Right atrium auricular region (tissue), 2 donors: Measurements from ENCODE around the gene SSBP2. TPM values are rescaled to one million over a fixed set of nuclear protein-coding genes. Genes with fewer than 3 reads are reported as not detected.
"Not testable (repeated sequence)": the region's sequence is repeated elsewhere in the genome, so short reads cannot be mapped to it uniquely, and the experiment has no call there.

Source experiments
- DNase-seq: peaks from one replicate; pipeline ENCODE4 v3.0.0-alpha.2; 2019; ENCODE audit warnings: low spot score
- H3K27ac ChIP-seq, 2 donors: fragments of 200-600 bp; sonication (generic); 1 replicate in 1 of 2; 2 replicates in 1 of 2; pipeline ENCODE4 v1.5.1; 2016 to 2019
- H3K27me3 ChIP-seq, 2 donors: fragments of 200-600 bp; sonication (generic); one replicate each; pipeline versions ENCODE4 v1.5.1 to v1.6.0; 2017 to 2019
- H3K36me3 ChIP-seq: fragments of 200-600 bp; sonication (generic); one replicate; pipeline ENCODE4 v1.5.1; 2016
- H3K4me1 ChIP-seq, 2 donors: fragments of 200-600 bp; sonication (generic); one replicate each; pipeline versions ENCODE4 v1.5.1 to v1.6.0; 2017 to 2019
- H3K4me3 ChIP-seq, 2 donors: fragments of 200-600 bp; sonication (generic); 1 replicate in 1 of 2; 2 replicates in 1 of 2; pipeline ENCODE4 v1.5.1; 2017 to 2019; ENCODE audit warnings: mild to moderate bottlenecking in 1 of 2, moderate library complexity in 1 of 2
- H3K9me3 ChIP-seq, 2 donors: fragments of 200-600 bp; sonication (generic); one replicate each; pipeline ENCODE4 v1.5.1; 2019
- CTCF ChIP-seq, 2 donors: fragments of 200-600 bp; sonication (generic); IDR thresholded peaks; one replicate each; pipeline ENCODE4 v1.5.1; 2019; ENCODE audit warnings: antibody characterized with exemption in 2 of 2
- total RNA-seq, 2 donors: library from RNA; depleted of rRNA; stranded (reverse); fragments of >200 nt; gene quantifications; one replicate each; pipeline ENCODE4 v1.1.0, GENCODE V29; 2016

The SSBP2 gene
- total RNA-seq, 2 donors from 2014 or later = 29.3 to 55.1 TPM

- Histone ChIP-seq H3K4me1 (peaks cover 0 to 12% of the 10 kb centered on the region in 2 donors), H3K27me3 (no peaks in the 10 kb centered on the region), H3K36me3 (no peaks in the 10 kb centered on the region), H3K9me3 (no peaks in the 10 kb centered on the region), H3K27ac (peak overlapping the region; percentile 37 to 46), H3K4me3 (no peak overlapping the region)
- peak; percentile 62 for DNase-seq
- peak; percentile 63 to 91 for TF ChIP-seq CTCF (IDR thresholded peaks at IDR 0.05)
These were observed 243.9 kb downstream of the SSBP2 start for GRCh38 chr5:81506900-81507588.

- no peak for DNase-seq
- Histone ChIP-seq H3K9me3 (no peaks in the 10 kb centered on the region), H3K27ac (peak overlapping the region; percentile 37 to 46), H3K36me3 (no peaks in the 10 kb centered on the region), H3K4me3 (no peak overlapping the region), H3K27me3 (no peaks in the 10 kb centered on the region), H3K4me1 (peaks cover 0 to 12% of the 10 kb centered on the region in 2 donors)
- TF ChIP-seq CTCF (IDR thresholded peaks at IDR 0.05) = no peak
These were observed 244.5 kb downstream of the SSBP2 start for GRCh38 chr5:81506378-81506777.

GRCh38 chr5:81505672-81506071, 245.2 kb downstream of the SSBP2 start:
- no peak overlapping the region for H3K4me3 ChIP-seq
- DNase-seq = no peak
- H3K27me3 ChIP-seq = no peaks in the 10 kb centered on the region
- peaks cover 0 to 12% of the 10 kb centered on the region in 2 donors for H3K4me1 ChIP-seq
- no peak for TF ChIP-seq CTCF (IDR thresholded peaks at IDR 0.05)
- no peaks in the 10 kb centered on the region for H3K9me3 ChIP-seq
- no peaks in the 10 kb centered on the region for H3K36me3 ChIP-seq
- H3K27ac ChIP-seq = peak overlapping the region in 1 of 2 donors; percentile 46

- DNase-seq = not testable (repeated sequence)
These were observed 247.3 kb downstream of the SSBP2 start for GRCh38 chr5:81503602-81504001.

GRCh38 chr5:81495286-81495685, 255.6 kb downstream of the SSBP2 start:
- TF ChIP-seq CTCF (IDR thresholded peaks at IDR 0.05) = no peak
- Histone ChIP-seq H3K27ac (no peak overlapping the region), H3K36me3 (no peaks in the 10 kb centered on the region), H3K27me3 (no peaks in the 10 kb centered on the region), H3K9me3 (no peaks in the 10 kb centered on the region), H3K4me3 (no peak overlapping the region), H3K4me1 (no peaks in the 10 kb centered on the region)
- DNase-seq = no peak

More at GRCh38 chr5:81503602-81504001, 247.3 kb downstream of the SSBP2 start:
- not testable (repeated sequence) for H3K9me3 ChIP-seq, H3K4me3 ChIP-seq, H3K36me3 ChIP-seq, H3K27ac ChIP-seq, H3K27me3 ChIP-seq
- peaks cover 0 to 12% of the 10 kb centered on the region in 2 donors for H3K4me1 ChIP-seq

GRCh38 chr5:81488862-81489261, 262.0 kb downstream of the SSBP2 start:
- DNase-seq = no peak
- no peaks in the 10 kb centered on the region for H3K36me3 ChIP-seq
- no peak overlapping the region for H3K27ac ChIP-seq
- H3K27me3 ChIP-seq = no peaks in the 10 kb centered on the region
- no peaks in the 10 kb centered on the region for H3K4me1 ChIP-seq
- no peak overlapping the region for H3K4me3 ChIP-seq
- TF ChIP-seq CTCF (IDR thresholded peaks at IDR 0.05) = no peak
- H3K9me3 ChIP-seq = no peaks in the 10 kb centered on the region
